OCI-LY1 (cell line): ENCODE data around the gene FGF21.

Experiments
- EZH2 ChIP-seq: fragments of 200-600 bp; sonication (generic), shearing (Covaris generic); IDR thresholded peaks from 2 replicates; pipeline ENCODE4 v1.8.0; 2017; ENCODE audit warnings: borderline replicate concordance, mixed run types, mild to moderate bottlenecking, antibody characterized with exemption, low read length, moderate library complexity, mixed read lengths
- TF ChIP-seq, protein P1 (sequence below): fragments of 200-600 bp; sonication (generic), shearing (Covaris generic); IDR thresholded peaks from 2 replicates; pipeline ENCODE4 v1.5.1; 2017; ENCODE audit warnings: mild to moderate bottlenecking, antibody characterized with exemption, low read length, moderate library complexity, mixed read lengths

DNA sequence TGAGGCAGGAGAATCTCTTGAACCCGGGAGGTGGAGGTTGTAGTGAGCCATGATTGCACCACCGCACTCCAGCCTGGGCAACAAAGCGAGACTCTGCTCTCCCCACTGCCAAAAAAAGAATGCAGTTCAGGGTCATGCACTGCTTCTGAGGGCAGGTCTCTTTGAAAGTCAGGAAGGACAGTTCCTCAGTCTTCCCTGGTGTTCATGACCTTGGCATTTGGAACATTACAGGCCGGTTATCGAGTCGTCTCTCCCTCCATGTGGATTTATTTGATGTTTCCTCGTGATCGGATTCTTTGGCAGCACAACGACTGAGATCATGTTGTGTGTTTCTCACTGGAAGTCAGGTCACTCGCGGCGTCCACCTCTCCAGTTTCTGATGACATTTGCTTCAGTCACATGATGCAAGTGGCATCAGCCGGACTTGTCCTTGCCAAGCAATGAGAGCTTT, 17.2 kb downstream of the FGF21 start:
- TF ChIP-seq, protein P1, sequence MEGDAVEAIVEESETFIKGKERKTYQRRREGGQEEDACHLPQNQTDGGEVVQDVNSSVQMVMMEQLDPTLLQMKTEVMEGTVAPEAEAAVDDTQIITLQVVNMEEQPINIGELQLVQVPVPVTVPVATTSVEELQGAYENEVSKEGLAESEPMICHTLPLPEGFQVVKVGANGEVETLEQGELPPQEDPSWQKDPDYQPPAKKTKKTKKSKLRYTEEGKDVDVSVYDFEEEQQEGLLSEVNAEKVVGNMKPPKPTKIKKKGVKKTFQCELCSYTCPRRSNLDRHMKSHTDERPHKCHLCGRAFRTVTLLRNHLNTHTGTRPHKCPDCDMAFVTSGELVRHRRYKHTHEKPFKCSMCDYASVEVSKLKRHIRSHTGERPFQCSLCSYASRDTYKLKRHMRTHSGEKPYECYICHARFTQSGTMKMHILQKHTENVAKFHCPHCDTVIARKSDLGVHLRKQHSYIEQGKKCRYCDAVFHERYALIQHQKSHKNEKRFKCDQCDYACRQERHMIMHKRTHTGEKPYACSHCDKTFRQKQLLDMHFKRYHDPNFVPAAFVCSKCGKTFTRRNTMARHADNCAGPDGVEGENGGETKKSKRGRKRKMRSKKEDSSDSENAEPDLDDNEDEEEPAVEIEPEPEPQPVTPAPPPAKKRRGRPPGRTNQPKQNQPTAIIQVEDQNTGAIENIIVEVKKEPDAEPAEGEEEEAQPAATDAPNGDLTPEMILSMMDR = no peak
- TF ChIP-seq EZH2 = no peak
